ENCODE data around the gene ZBTB2. TPM values are rescaled to one million over a fixed set of nuclear protein-coding genes. Genes with fewer than 3 reads are reported as not detected.

ZBTB2 gene
- polyA plus RNA-seq, 1 experiment: 14.7 TPM

- Histone ChIP-seq H3K36me3 (ENCODE audit: control insufficient read depth, insufficient read depth, low read length) (no peaks in the 10 kb centered on the region), H3K27me3 (ENCODE audit: control insufficient read depth, insufficient read depth, low read length) (no peaks in the 10 kb centered on the region), H3K4me3 (ENCODE audit: low read depth, low read length) (peak overlapping the region; percentile 73)
- CTCF ChIA-PET: interaction anchor here (0.6 to 1.2 kb wide), 2 partner anchors 11 to 77 kb away, joined by 3 read pairs; no protein-coding TSS in a partner anchor
- DNase-seq (ENCODE audit: low read depth): peak; percentile 28
- TF ChIP-seq CTCF (IDR thresholded peaks at IDR 0.05; ENCODE audit: insufficient read depth, low read depth, low read length): no peak
- POLR2A ChIA-PET: interaction anchor here (0.6 to 0.8 kb wide), 5 partner anchors 34 to 459 kb away, joined by 3 to 15 read pairs (median 3); a partner anchor contains a TSS
Observed at GRCh38 chr6:151389618-151390275, 1.6 kb downstream of the ZBTB2 start.

GRCh38 chr6:151388997-151389617 lies 2.3 kb downstream of the ZBTB2 start:
- Histone ChIP-seq H3K27me3 (ENCODE audit: control insufficient read depth, insufficient read depth, low read length) (no peaks in the 10 kb centered on the region), H3K36me3 (ENCODE audit: control insufficient read depth, insufficient read depth, low read length) (no peaks in the 10 kb centered on the region), H3K4me3 (ENCODE audit: low read depth, low read length) (peak overlapping the region; percentile 73)
- no peak for TF ChIP-seq CTCF (IDR thresholded peaks at IDR 0.05; ENCODE audit: insufficient read depth, low read depth, low read length)
- CTCF ChIA-PET: interaction anchor here (1.2 kb wide), 1 partner anchor 10 kb away, joined by 3 read pairs; no protein-coding TSS in a partner anchor
- DNase-seq (ENCODE audit: low read depth): no peak
- POLR2A ChIA-PET: interaction anchor here (0.6 to 0.8 kb wide), 4 partner anchors 35 to 458 kb away, joined by 3 to 15 read pairs (median 4); a partner anchor contains a TSS

- no peak overlapping the region for H3K4me3 ChIP-seq (ENCODE audit: low read depth, low read length)
- H3K27me3 ChIP-seq (ENCODE audit: control insufficient read depth, insufficient read depth, low read length): no peaks in the 10 kb centered on the region
- CTCF ChIA-PET: no interaction called here
- peaks cover 1% of the 10 kb centered on the region; the same call in 1 of the 2 replicates for H3K36me3 ChIP-seq (ENCODE audit: control insufficient read depth, insufficient read depth, low read length)
- DNase-seq (ENCODE audit: low read depth): no peak
- POLR2A ChIA-PET: no interaction called here
- TF ChIP-seq CTCF (IDR thresholded peaks at IDR 0.05; ENCODE audit: insufficient read depth, low read depth, low read length): no peak
Observed at GRCh38 chr6:151388236-151388635, 3.1 kb downstream of the ZBTB2 start.

- no peak overlapping the region for H3K4me3 ChIP-seq (ENCODE audit: low read depth, low read length)
- no peak for TF ChIP-seq CTCF (IDR thresholded peaks at IDR 0.05; ENCODE audit: insufficient read depth, low read depth, low read length)
- H3K27me3 ChIP-seq (ENCODE audit: control insufficient read depth, insufficient read depth, low read length): no peaks in the 10 kb centered on the region
- POLR2A ChIA-PET: no interaction called here
- CTCF ChIA-PET: no interaction called here
- DNase-seq (ENCODE audit: low read depth): peak; percentile 15
- H3K36me3 ChIP-seq (ENCODE audit: control insufficient read depth, insufficient read depth, low read length): peaks cover 1% of the 10 kb centered on the region; the same call in 1 of the 2 replicates
Observed at GRCh38 chr6:151387175-151387970, 4.0 kb downstream of the ZBTB2 start.

GRCh38 chr6:151385177-151385576 lies 6.2 kb downstream of the ZBTB2 start:
- Histone ChIP-seq H3K27me3 (ENCODE audit: control insufficient read depth, insufficient read depth, low read length) (no peaks in the 10 kb centered on the region), H3K4me3 (ENCODE audit: low read depth, low read length) (no peak overlapping the region), H3K36me3 (ENCODE audit: control insufficient read depth, insufficient read depth, low read length) (peaks cover 1% of the 10 kb centered on the region; the same call in 1 of the 2 replicates)
- POLR2A ChIA-PET: no interaction called here
- no peak for DNase-seq (ENCODE audit: low read depth)
- CTCF ChIA-PET: no interaction called here
- no peak for TF ChIP-seq CTCF (IDR thresholded peaks at IDR 0.05; ENCODE audit: insufficient read depth, low read depth, low read length)

Measured in BJ (cell line).